ENCODE measurements around the gene PLPP6. TPM values are rescaled to one million over a fixed set of nuclear protein-coding genes. Genes with fewer than 3 reads are reported as not detected.

Gene PLPP6
- total and polyA plus RNA-seq, 2 of the 13 experiments (the other 11 are each of a cell fraction or from before 2014, with no cell fraction given): 12.1 to 15.5 TPM

GRCh38 chr9:4657426-4658159, 4.5 kb upstream of the PLPP6 start (continued):
- peak; percentile 88 for TF ChIP-seq ARID5B (CRISPR knock-in tag; IDR thresholded peaks at IDR 0.05)
- TF ChIP-seq ATF1 (CRISPR knock-in tag; IDR thresholded peaks at IDR 0.05): peak; percentile 33; the same call in 1 of the 2 replicates
- TF ChIP-seq MNT (IDR thresholded peaks at IDR 0.05): no peak
- TF ChIP-seq TBX2 (CRISPR knock-in tag; IDR thresholded peaks at IDR 0.05; ENCODE audit: borderline replicate concordance): peak; percentile 73
- TF ChIP-seq RFXAP (CRISPR knock-in tag; IDR thresholded peaks at IDR 0.05; ENCODE audit: borderline replicate concordance): 0 out of 2 replicates have a peak, but pooled peaks have one; percentile 37
- no peak for TF ChIP-seq ZNF207 (IDR thresholded peaks at IDR 0.05; ENCODE audit: borderline replicate concordance)
- peak; percentile 67 for TF ChIP-seq NFIC (IDR thresholded peaks at IDR 0.05; ENCODE audit: low read length)
- TF ChIP-seq ZNF337 (CRISPR knock-in tag; IDR thresholded peaks at IDR 0.05; ENCODE audit: borderline replicate concordance, low read depth): no peak
- TF ChIP-seq CTCF (CRISPR knock-in tag; IDR thresholded peaks at IDR 0.05): no peak
- 0 out of 4 replicates have a peak, but pooled peaks of 1 of the 2 experiments have one; percentile 39 for TF ChIP-seq MAFK (conservative IDR thresholded peaks at IDR 0.05 in 1 of 2, IDR thresholded peaks at IDR 0.05 in 1 of 2; ENCODE audit: low read length in 2 of 2)
- TF ChIP-seq TARDBP (CRISPR knock-in tag; IDR thresholded peaks at IDR 0.05): peak; percentile 72; the same call in 1 of the 2 replicates
- no peak for TF ChIP-seq NR3C1 (CRISPR knock-in tag; IDR thresholded peaks at IDR 0.05)
- TF ChIP-seq HNF1B (CRISPR knock-in tag; IDR thresholded peaks at IDR 0.05): 0 out of 2 replicates have a peak, but pooled peaks have one; percentile 24
- TF ChIP-seq SNAPC4 (CRISPR knock-in tag; IDR thresholded peaks at IDR 0.05): no peak

Measured in HepG2 (cell line).